ENCODE results near the gene MSLN. TPM values are rescaled to one million over a fixed set of nuclear protein-coding genes. Genes with fewer than 3 reads are reported as not detected.

Gene MSLN
- total RNA-seq, 2 donors from 2014 or later, result 1.3 TPM; not detected in 1

- TF ChIP-seq CTCF (IDR thresholded peaks at IDR 0.05), result no peak
- no peaks in the 10 kb centered on the region for H3K9me3 ChIP-seq
- H3K27ac ChIP-seq, result no peak overlapping the region
- H3K4me1 ChIP-seq (ENCODE audit: control insufficient read depth in 1 of 2, low read depth in 2 of 2), result no peaks in the 10 kb centered on the region
- H3K27me3 ChIP-seq (replicated peaks; ENCODE audit: insufficient read depth), result no peaks in the 10 kb centered on the region
- H3K4me3 ChIP-seq, result no peak overlapping the region
- peaks cover 40% of the 10 kb centered on the region for H3K36me3 ChIP-seq
- DNase-seq (ENCODE audit: low spot score) (no peak), ATAC-seq (ENCODE audit: insufficient number of reproducible peaks, low FRiP score, low read depth) (no peak)
These were observed 26.1 kb upstream of the MSLN start for GRCh38 chr16:734208-734980.

- no peaks in the 10 kb centered on the region for H3K27me3 ChIP-seq (replicated peaks; ENCODE audit: insufficient read depth)
- no peaks in the 10 kb centered on the region for H3K9me3 ChIP-seq
- ATAC-seq (ENCODE audit: insufficient number of reproducible peaks, low FRiP score, low read depth), result no peak
- H3K4me1 ChIP-seq (ENCODE audit: control insufficient read depth in 1 of 2, low read depth in 2 of 2), result peaks cover 7 to 8% of the 10 kb centered on the region in 2 donors
- no peak for TF ChIP-seq CTCF (IDR thresholded peaks at IDR 0.05)
- H3K4me3 ChIP-seq, result no peak overlapping the region
- H3K36me3 ChIP-seq, result peaks cover 40% of the 10 kb centered on the region
- no peak for DNase-seq (ENCODE audit: low spot score)
- H3K27ac ChIP-seq, result no peak overlapping the region
These were observed 25.3 kb upstream of the MSLN start for GRCh38 chr16:734981-735881.

- no peak for TF ChIP-seq CTCF (IDR thresholded peaks at IDR 0.05)
- Histone ChIP-seq H3K4me1 (ENCODE audit: control insufficient read depth in 1 of 2, low read depth in 2 of 2) (peaks cover 8 to 11% of the 10 kb centered on the region in 2 donors), H3K36me3 (peaks cover 40% of the 10 kb centered on the region), H3K27me3 (replicated peaks; ENCODE audit: insufficient read depth) (no peaks in the 10 kb centered on the region), H3K27ac (no peak overlapping the region), H3K4me3 (no peak overlapping the region), H3K9me3 (no peaks in the 10 kb centered on the region)
- DNase-seq (ENCODE audit: low spot score) (no peak), ATAC-seq (ENCODE audit: insufficient number of reproducible peaks, low FRiP score, low read depth) (no peak)
These were observed 24.5 kb upstream of the MSLN start for GRCh38 chr16:735982-736453.

GRCh38 chr16:736936-737481 lies 23.5 kb upstream of the MSLN start:
- H3K4me1 ChIP-seq (ENCODE audit: control insufficient read depth in 1 of 2, low read depth in 2 of 2), result peaks cover 8 to 11% of the 10 kb centered on the region in 2 donors
- H3K9me3 ChIP-seq, result no peaks in the 10 kb centered on the region
- no peaks in the 10 kb centered on the region for H3K27me3 ChIP-seq (replicated peaks; ENCODE audit: insufficient read depth)
- H3K4me3 ChIP-seq, result no peak overlapping the region
- no peak overlapping the region for H3K27ac ChIP-seq
- ATAC-seq (ENCODE audit: insufficient number of reproducible peaks, low FRiP score, low read depth), result no peak
- peaks cover 34% of the 10 kb centered on the region for H3K36me3 ChIP-seq
- no peak for TF ChIP-seq CTCF (IDR thresholded peaks at IDR 0.05)
- no peak for DNase-seq (ENCODE audit: low spot score)
